OCI-LY3 (cell line): ENCODE data around the gene SOX1.

Source experiments
- H2AFZ ChIP-seq: fragments of 200-600, 300-600 bp; shearing (Covaris generic); 2 replicates; pipeline ENCODE4 v1.6.0; 2014; ENCODE audit warnings: antibody characterized with exemption, low read depth, low read length
- H3K27ac ChIP-seq: fragments of 200-600, 300-600 bp; sonication (generic); 2 replicates; pipeline ENCODE4 v1.5.1; 2014; ENCODE audit warnings: mild to moderate bottlenecking, low read length, moderate library complexity, mixed read lengths
- H3K27me3 ChIP-seq: fragments of 200-600, 300-600 bp; sonication (generic); 2 replicates; pipeline ENCODE4 v1.6.1; 2014; ENCODE audit warnings: low read depth, low read length, mixed read lengths
- H3K36me3 ChIP-seq: fragments of 200-600, 300-600 bp; sonication (generic); replicated peaks from 2 replicates; pipeline ENCODE3; 2014; ENCODE audit warnings: low read depth, low read length, mixed read lengths
- H3K4me1 ChIP-seq: fragments of 300-600, 200-600 bp; sonication (generic); 2 replicates; pipeline ENCODE4 v1.6.1; 2014; ENCODE audit warnings: low read length, mixed read lengths
- H3K4me2 ChIP-seq: fragments of 200-600, 300-600 bp; sonication (generic); 2 replicates; pipeline ENCODE4 v1.6.1; 2014; ENCODE audit warnings: low read length, mixed read lengths
- H3K4me3 ChIP-seq: fragments of 300-600, 200-600 bp; sonication (generic); 2 replicates; pipeline ENCODE4 v1.5.1; 2014; ENCODE audit warnings: antibody characterized with exemption, mild to moderate bottlenecking, low read length, moderate library complexity
- H3K79me2 ChIP-seq: fragments of 300-600, 200-600 bp; shearing (Covaris generic); 2 replicates; pipeline ENCODE4 v1.6.1; 2014; ENCODE audit warnings: mild to moderate bottlenecking, low read length, mixed read lengths
- H3K9ac ChIP-seq: fragments of 300-600, 200-600 bp; shearing (Covaris generic); 2 replicates; pipeline ENCODE4 v1.6.0; 2014; ENCODE audit warnings: mild to moderate bottlenecking, low read length, moderate library complexity
- H3K9me3 ChIP-seq: fragments of 200-600, 300-600 bp; shearing (Covaris generic); 2 replicates; pipeline ENCODE4 v1.6.1; 2014; ENCODE audit warnings: low read length, mixed read lengths; ENCODE audit not compliant: insufficient read depth
- H4K20me1 ChIP-seq: fragments of 200-600, 300-600 bp; sonication (generic); 2 replicates; pipeline ENCODE4 v1.6.1; 2016; ENCODE audit warnings: low read length, mixed read lengths; ENCODE audit not compliant: insufficient read depth
- CTCF ChIP-seq: fragments of 200-600, 300-600 bp; sonication (generic); IDR thresholded peaks from 2 replicates; pipeline ENCODE4 v1.5.1; 2014; ENCODE audit warnings: antibody characterized with exemption, low read length, low read depth
- EZH2phosphoT487 ChIP-seq: fragments of 200-600 bp; shearing (Covaris generic); IDR thresholded peaks from 2 replicates; pipeline ENCODE4 v1.6.1; 2018; ENCODE audit warnings: antibody characterized with exemption, mixed run types, low read depth

Gene SOX1

GRCh38 chr13:112067116-112067741, at the start of gene SOX1:
Gene SOX1, plus strand, starts transcription at chr13:112067149. Its CDS starts 510 bp downstream, at chr13:112067659.
- no peaks in the 10 kb centered on the region for H3K27me3 ChIP-seq
- 0 out of 2 replicates have a peak, but pooled peaks cover 3% of the 10 kb centered on the region for H3K9me3 ChIP-seq
- TF ChIP-seq CTCF, result no peak
- no peak for TF ChIP-seq EZH2phosphoT487
- H3K4me2 ChIP-seq, result no peak within 1 kb of the TSS
- no peak within 1 kb of the TSS for H2AFZ ChIP-seq
- no peak within 1 kb of the TSS for H3K27ac ChIP-seq
- H3K4me1 ChIP-seq, result no peaks in the 10 kb centered on the region
- H3K4me3 ChIP-seq, result no peak within 1 kb of the TSS
- no peak within 1 kb of the TSS for H3K9ac ChIP-seq
- no peaks in the 10 kb centered on the region for H4K20me1 ChIP-seq
- no peaks in the 10 kb centered on the region for H3K79me2 ChIP-seq
- H3K36me3 ChIP-seq, result no peaks in the 10 kb centered on the region

GRCh38 chr13:112024577-112024976, 42.4 kb upstream of the SOX1 start:
- Histone ChIP-seq H3K27ac (no peak overlapping the region), H3K4me2 (no peak overlapping the region), H3K27me3 (no peaks in the 10 kb centered on the region), H3K4me3 (no peak overlapping the region), H4K20me1 (no peaks in the 10 kb centered on the region), H2AFZ (no peak overlapping the region), H3K79me2 (no peaks in the 10 kb centered on the region), H3K4me1 (no peaks in the 10 kb centered on the region), H3K9ac (no peak overlapping the region), H3K9me3 (peaks cover 8% of the 10 kb centered on the region), H3K36me3 (no peaks in the 10 kb centered on the region)
- no peak for TF ChIP-seq EZH2phosphoT487
- no peak for TF ChIP-seq CTCF

DNA sequence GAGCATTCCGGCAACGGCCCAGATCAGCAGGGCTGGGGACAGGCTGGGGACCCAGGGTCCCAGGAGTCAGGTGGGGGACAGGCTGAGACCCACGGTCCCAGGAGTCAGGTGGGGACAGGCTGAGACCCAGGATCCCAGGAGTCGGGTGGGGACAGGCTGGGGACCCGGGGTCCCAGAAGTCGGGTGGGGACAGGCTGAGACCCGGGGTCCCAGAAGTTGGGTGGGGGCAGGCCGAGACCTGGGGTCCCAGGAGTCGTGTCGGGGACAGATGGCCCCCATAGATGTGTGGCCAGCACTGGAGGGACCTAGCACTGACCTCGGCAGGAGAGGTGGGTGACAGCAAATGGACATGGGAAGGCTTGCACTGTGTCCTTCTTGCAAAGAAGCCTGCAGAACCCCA, 39.7 kb upstream of the SOX1 start:
- no peaks in the 10 kb centered on the region for H3K27me3 ChIP-seq

DNA sequence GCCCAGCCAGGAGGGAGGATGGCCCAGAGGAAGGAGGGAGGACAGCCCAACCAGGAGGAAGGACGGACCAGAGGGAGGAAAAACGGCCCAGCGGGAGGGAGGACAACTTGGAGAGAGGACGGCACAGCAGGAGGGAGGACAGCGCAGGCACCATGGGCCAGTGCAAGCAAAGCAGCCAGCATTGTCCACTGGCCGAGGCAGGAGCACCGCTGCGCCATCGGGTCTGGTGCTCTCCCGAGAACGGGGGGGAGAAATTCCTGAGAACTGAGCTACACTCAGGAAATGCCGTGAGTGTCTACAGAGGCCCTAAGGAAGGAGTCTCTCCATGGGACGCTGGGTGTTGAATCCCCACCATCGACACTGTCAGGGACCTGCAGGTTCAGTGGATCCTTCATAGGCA, 38.5 kb upstream of the SOX1 start:
- Histone ChIP-seq H3K4me3 (no peak overlapping the region), H3K4me1 (no peaks in the 10 kb centered on the region), H3K27ac (no peak overlapping the region), H3K27me3 (no peaks in the 10 kb centered on the region), H2AFZ (no peak overlapping the region), H4K20me1 (no peaks in the 10 kb centered on the region), H3K79me2 (no peaks in the 10 kb centered on the region), H3K9me3 (peaks cover 8% of the 10 kb centered on the region), H3K4me2 (no peak overlapping the region), H3K36me3 (no peaks in the 10 kb centered on the region), H3K9ac (no peak overlapping the region)
- TF ChIP-seq EZH2phosphoT487 (no peak), CTCF (no peak)

More for the DNA sequence above, 39.7 kb upstream of the SOX1 start:
- Histone ChIP-seq H3K9ac (no peak overlapping the region), H3K4me1 (no peaks in the 10 kb centered on the region), H3K27ac (no peak overlapping the region), H3K4me3 (no peak overlapping the region), H4K20me1 (no peaks in the 10 kb centered on the region), H3K36me3 (no peaks in the 10 kb centered on the region), H3K4me2 (no peak overlapping the region), H3K9me3 (peaks cover 8% of the 10 kb centered on the region), H2AFZ (no peak overlapping the region), H3K79me2 (no peaks in the 10 kb centered on the region)
- TF ChIP-seq EZH2phosphoT487 (no peak), CTCF (no peak)
